WTC11 (cell line): ENCODE results near the gene S100P. TPM values are rescaled to one million over a fixed set of nuclear protein-coding genes. Genes with fewer than 3 reads are reported as not detected.
A peak's percentile ranks its signal among the peaks of the same experiment; 100 is the strongest.

Experiments
- ATAC-seq: fragments of 200-7000 bp; cut with Tn5 transposase; 2 replicates; pipeline ENCODE4 v1.10.0; 2021; ENCODE audit warnings: mild to moderate bottlenecking, moderate library complexity
- CTCF ChIA-PET: fragments of 300-600 bp; sonication (Branson Sonifier 250); formaldehyde crosslinking; loops from one replicate; lab custom pipeline; 2021; ENCODE audit warnings: antibody characterized with exemption; lab: Charles Lee
- POLR2A ChIA-PET: fragments of 350-600 bp; sonication (Branson Sonifier 250); formaldehyde crosslinking; loops from one replicate; lab custom pipeline; 2021; ENCODE audit warnings: antibody characterized with exemption; lab: Charles Lee
- DNase-seq: peaks from one replicate; pipeline ENCODE4 v3.0.0; 2021; ENCODE audit warnings: low spot score
- H3K27ac Mint-ChIP-seq: 2 replicates; pipeline ENCODE4 v1.8.0; 2021; ENCODE audit warnings: mixed read lengths
- H3K27me3 Mint-ChIP-seq: 2 replicates; pipeline ENCODE4 v1.8.0; 2021; ENCODE audit warnings: low read depth, mild to moderate bottlenecking, moderate library complexity, mixed read lengths
- H3K36me3 Mint-ChIP-seq: 2 replicates; pipeline ENCODE4 v1.8.0; 2021; ENCODE audit warnings: mixed read lengths
- H3K4me1 Mint-ChIP-seq: 2 replicates; pipeline ENCODE4 v1.8.0; 2022; ENCODE audit warnings: mixed read lengths
- H3K4me3 Mint-ChIP-seq: 2 replicates; pipeline ENCODE4 v1.8.0; 2021; ENCODE audit warnings: mild to moderate bottlenecking, moderate library complexity, mixed read lengths
- H3K9me3 Mint-ChIP-seq: 2 replicates; pipeline ENCODE4 v1.8.0; 2021; ENCODE audit warnings: mixed read lengths
- ELF4 ChIP-seq: sonication (generic); formaldehyde crosslinking; IDR thresholded peaks from 2 replicates; pipeline ENCODE4 v1.8.1; 2022; ENCODE audit warnings: low read depth, mild to moderate bottlenecking, moderate library complexity, missing genetic modification reagents
- ESRRA ChIP-seq: sonication (generic); formaldehyde crosslinking; IDR thresholded peaks from 2 replicates; pipeline ENCODE4 v1.8.1; 2022; ENCODE audit warnings: mild to moderate bottlenecking, missing genetic modification reagents, borderline replicate concordance
- ETV6 ChIP-seq: sonication (generic); formaldehyde crosslinking; IDR thresholded peaks from 2 replicates; pipeline ENCODE4 v1.8.1; 2022; ENCODE audit warnings: mild to moderate bottlenecking, missing genetic modification reagents
- GABPB1 ChIP-seq: sonication (generic); formaldehyde crosslinking; IDR thresholded peaks from 2 replicates; pipeline ENCODE4 v1.8.1; 2023; ENCODE audit warnings: mild to moderate bottlenecking, missing genetic modification reagents
- NFYB ChIP-seq: sonication (generic); formaldehyde crosslinking; conservative IDR thresholded peaks from 2 replicates; pipeline ENCODE4 v1.8.0; 2022; ENCODE audit warnings: low read depth, missing genetic modification reagents
- OVOL2 ChIP-seq: fragments of 250-450 bp; sonication (Bioruptor Pico); IDR thresholded peaks from 2 replicates; pipeline ENCODE4 v1.9.0; 2021; ENCODE audit warnings: mild to moderate bottlenecking, borderline replicate concordance
- TCF7 ChIP-seq: sonication (generic); formaldehyde crosslinking; IDR thresholded peaks from 2 replicates; pipeline ENCODE4 v1.8.0; 2022; ENCODE audit warnings: mild to moderate bottlenecking, low read depth, missing genetic modification reagents, moderate library complexity
- ZBTB21 ChIP-seq: sonication (generic); formaldehyde crosslinking; IDR thresholded peaks from 2 replicates; pipeline ENCODE4 v1.8.1; 2023; ENCODE audit warnings: mild to moderate bottlenecking, missing genetic modification reagents, borderline replicate concordance
- total RNA-seq: library from RNA; stranded (reverse); gene quantifications from 3 replicates; pipeline ENCODE4 v1.2.3, GENCODE V29; 2021
- TF ChIP-seq, protein P1 (sequence below): sonication (generic); formaldehyde crosslinking; IDR thresholded peaks from 2 replicates; pipeline ENCODE4 v1.8.1; 2023; ENCODE audit warnings: mild to moderate bottlenecking, moderate library complexity, missing genetic modification reagents
- TF ChIP-seq, protein P2 (sequence below): sonication (generic); formaldehyde crosslinking; IDR thresholded peaks from 2 replicates; pipeline ENCODE4 v1.8.0; 2022; ENCODE audit warnings: mild to moderate bottlenecking, missing genetic modification reagents
- TF ChIP-seq, protein P3 (sequence below): fragments of 250-450 bp; sonication (Bioruptor Pico); IDR thresholded peaks from 2 replicates; pipeline ENCODE4 v1.8.0; 2021; ENCODE audit warnings: mild to moderate bottlenecking
- TF ChIP-seq, protein P4 (sequence below): sonication (generic); formaldehyde crosslinking; IDR thresholded peaks from 2 replicates; pipeline ENCODE4 v1.8.1; 2022; ENCODE audit warnings: missing genetic modification reagents, borderline replicate concordance
- TF ChIP-seq, protein P5 (sequence below): sonication (generic); formaldehyde crosslinking; IDR thresholded peaks from 2 replicates; pipeline ENCODE4 v1.8.1; 2022; ENCODE audit warnings: low read depth, missing genetic modification reagents, borderline replicate concordance
- TF ChIP-seq, protein P6 (sequence below): sonication (generic); formaldehyde crosslinking; IDR thresholded peaks from 2 replicates; pipeline ENCODE4 v1.8.1; 2023; ENCODE audit warnings: mild to moderate bottlenecking, missing genetic modification reagents, borderline replicate concordance
- TF ChIP-seq, protein P7 (sequence below): sonication (generic); formaldehyde crosslinking; IDR thresholded peaks from 2 replicates; pipeline ENCODE4 v1.8.0; 2022; ENCODE audit warnings: mild to moderate bottlenecking, missing genetic modification reagents
- TF ChIP-seq, protein P8 (sequence below): fragments of 250-450 bp; sonication (Bioruptor Pico); IDR thresholded peaks from 2 replicates; pipeline ENCODE4 v2.1.2; 2022; ENCODE audit warnings: mild to moderate bottlenecking, moderate library complexity

The S100P gene
- total RNA-seq, 1 experiment from 2014 or later, result not detected

DNA sequence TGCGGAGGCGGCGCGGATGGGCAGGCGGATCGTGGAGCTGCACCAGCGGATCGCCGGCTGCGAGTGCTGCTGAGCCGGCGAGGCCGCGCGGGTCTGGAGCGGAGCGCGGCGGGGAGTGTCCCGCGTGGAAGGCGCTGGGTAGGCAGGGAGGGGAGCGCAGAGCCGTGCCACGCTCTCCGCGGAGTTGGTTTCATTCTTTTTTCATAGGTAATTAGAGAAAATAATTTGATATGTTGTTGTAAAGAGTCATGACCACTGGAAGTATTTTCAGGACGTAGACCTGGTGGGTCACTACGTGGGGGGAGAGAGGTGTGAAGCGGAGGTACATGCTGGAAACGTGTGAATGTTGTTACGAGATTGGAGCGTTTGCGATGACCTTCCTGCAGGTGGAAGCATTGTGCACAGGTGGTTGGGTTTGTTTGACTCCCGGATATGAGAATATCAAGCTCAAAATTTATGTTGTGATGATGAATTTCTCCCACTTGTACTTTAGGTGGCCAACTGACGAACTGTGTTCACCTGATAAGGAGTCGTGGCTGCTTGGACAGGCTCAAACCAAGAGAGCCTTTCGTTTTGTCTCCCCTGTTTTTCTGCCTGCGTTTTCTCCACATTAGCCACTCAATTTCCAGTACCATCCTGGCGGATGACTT, 19.1 kb upstream of the S100P start (continued):
- TF ChIP-seq, protein P1, sequence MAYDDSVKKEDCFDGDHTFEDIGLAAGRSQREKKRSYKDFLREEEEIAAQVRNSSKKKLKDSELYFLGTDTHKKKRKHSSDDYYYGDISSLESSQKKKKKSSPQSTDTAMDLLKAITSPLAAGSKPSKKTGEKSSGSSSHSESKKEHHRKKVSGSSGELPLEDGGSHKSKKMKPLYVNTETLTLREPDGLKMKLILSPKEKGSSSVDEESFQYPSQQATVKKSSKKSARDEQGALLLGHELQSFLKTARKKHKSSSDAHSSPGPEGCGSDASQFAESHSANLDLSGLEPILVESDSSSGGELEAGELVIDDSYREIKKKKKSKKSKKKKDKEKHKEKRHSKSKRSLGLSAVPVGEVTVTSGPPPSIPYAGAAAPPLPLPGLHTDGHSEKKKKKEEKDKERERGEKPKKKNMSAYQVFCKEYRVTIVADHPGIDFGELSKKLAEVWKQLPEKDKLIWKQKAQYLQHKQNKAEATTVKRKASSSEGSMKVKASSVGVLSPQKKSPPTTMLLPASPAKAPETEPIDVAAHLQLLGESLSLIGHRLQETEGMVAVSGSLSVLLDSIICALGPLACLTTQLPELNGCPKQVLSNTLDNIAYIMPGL, result 0 out of 2 replicates have a peak, but pooled peaks have one; percentile 72
- TF ChIP-seq ZBTB21 (CRISPR knock-in tag), result no peak; the same call in 1 of the 2 replicates
- no peak for TF ChIP-seq ESRRA (CRISPR knock-in tag)
- no peak for TF ChIP-seq TCF7
- TF ChIP-seq, protein P2, sequence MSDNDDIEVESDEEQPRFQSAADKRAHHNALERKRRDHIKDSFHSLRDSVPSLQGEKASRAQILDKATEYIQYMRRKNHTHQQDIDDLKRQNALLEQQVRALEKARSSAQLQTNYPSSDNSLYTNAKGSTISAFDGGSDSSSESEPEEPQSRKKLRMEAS (CRISPR knock-in tag), result peak; percentile 79; the same call in 1 of the 2 replicates
- no peak for TF ChIP-seq OVOL2 (CRISPR knock-in tag)
- 0 out of 2 replicates have a peak, but pooled peaks have one; percentile 24 for TF ChIP-seq NFYB (CRISPR knock-in tag)
- no peak for TF ChIP-seq GABPB1 (CRISPR knock-in tag)
- TF ChIP-seq, protein P3, sequence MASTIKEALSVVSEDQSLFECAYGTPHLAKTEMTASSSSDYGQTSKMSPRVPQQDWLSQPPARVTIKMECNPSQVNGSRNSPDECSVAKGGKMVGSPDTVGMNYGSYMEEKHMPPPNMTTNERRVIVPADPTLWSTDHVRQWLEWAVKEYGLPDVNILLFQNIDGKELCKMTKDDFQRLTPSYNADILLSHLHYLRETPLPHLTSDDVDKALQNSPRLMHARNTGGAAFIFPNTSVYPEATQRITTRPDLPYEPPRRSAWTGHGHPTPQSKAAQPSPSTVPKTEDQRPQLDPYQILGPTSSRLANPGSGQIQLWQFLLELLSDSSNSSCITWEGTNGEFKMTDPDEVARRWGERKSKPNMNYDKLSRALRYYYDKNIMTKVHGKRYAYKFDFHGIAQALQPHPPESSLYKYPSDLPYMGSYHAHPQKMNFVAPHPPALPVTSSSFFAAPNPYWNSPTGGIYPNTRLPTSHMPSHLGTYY (CRISPR knock-in tag), result no peak

DNA sequence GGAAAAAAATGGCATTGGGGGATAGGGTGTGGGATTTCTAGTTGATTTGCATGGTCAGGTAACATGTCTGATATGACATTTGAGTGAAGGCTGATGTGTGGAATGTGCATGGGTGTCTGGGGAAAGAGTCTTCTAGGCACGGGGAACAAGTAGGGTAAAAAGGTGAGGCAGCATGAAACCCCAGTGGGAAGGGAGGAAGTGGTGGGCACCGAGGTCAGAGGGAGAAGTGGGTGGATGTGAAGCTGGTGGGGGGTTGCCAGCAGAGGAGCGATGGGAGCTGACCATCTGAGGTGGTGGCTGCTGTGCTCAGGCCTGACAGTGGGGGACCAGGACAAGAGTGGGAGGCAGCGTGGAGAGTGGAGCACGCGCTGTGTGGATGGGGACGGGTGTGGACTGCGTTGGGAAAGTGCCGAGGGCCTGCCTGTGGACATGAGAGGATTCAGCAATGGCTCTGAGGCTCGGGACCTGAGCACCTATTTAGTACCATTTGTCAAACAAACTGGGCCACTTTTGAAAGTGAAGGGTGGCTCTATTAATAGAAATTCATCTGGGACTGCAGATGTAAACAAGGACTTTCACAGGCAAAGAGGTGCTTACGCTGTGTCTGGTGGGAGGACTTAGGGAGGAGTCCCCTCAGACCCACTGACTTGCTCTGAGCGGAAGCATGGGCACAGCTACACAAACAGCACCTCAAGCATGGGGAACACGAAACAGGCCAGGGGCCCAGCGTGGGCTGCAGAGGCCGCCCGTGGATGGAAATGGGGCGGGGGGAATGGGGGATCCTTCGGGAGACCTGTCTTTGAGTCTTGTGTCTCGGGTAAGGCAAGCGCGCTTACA, 16.7 kb upstream of the S100P start:
- Mint-ChIP-seq H3K4me3 (peak overlapping the region; percentile 90), H3K4me1 (peaks cover 31% of the 10 kb centered on the region), H3K27me3 (peaks cover 22% of the 10 kb centered on the region), H3K27ac (peak overlapping the region; percentile 63), H3K9me3 (peaks cover 9% of the 10 kb centered on the region), H3K36me3 (peaks cover 26% of the 10 kb centered on the region)
- DNase-seq (no peak), ATAC-seq (no peak)
- POLR2A ChIA-PET, result no interaction called here
- TF ChIP-seq ZBTB21 (CRISPR knock-in tag), result no peak
- TF ChIP-seq ELF4 (CRISPR knock-in tag), result no peak
- TF ChIP-seq, protein P4, sequence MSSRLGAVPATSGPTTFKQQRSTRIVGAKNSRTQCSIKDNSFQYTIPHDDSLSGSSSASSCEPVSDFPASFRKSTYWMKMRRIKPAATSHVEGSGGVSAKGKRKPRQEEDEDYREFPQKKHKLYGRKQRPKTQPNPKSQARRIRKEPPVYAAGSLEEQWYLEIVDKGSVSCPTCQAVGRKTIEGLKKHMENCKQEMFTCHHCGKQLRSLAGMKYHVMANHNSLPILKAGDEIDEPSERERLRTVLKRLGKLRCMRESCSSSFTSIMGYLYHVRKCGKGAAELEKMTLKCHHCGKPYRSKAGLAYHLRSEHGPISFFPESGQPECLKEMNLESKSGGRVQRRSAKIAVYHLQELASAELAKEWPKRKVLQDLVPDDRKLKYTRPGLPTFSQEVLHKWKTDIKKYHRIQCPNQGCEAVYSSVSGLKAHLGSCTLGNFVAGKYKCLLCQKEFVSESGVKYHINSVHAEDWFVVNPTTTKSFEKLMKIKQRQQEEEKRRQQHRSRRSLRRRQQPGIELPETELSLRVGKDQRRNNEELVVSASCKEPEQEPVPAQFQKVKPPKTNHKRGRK (CRISPR knock-in tag), result no peak
- no peak for TF ChIP-seq ETV6
- TF ChIP-seq, protein P5, sequence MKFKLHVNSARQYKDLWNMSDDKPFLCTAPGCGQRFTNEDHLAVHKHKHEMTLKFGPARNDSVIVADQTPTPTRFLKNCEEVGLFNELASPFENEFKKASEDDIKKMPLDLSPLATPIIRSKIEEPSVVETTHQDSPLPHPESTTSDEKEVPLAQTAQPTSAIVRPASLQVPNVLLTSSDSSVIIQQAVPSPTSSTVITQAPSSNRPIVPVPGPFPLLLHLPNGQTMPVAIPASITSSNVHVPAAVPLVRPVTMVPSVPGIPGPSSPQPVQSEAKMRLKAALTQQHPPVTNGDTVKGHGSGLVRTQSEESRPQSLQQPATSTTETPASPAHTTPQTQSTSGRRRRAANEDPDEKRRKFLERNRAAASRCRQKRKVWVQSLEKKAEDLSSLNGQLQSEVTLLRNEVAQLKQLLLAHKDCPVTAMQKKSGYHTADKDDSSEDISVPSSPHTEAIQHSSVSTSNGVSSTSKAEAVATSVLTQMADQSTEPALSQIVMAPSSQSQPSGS (CRISPR knock-in tag), result no peak
- TF ChIP-seq, protein P6, sequence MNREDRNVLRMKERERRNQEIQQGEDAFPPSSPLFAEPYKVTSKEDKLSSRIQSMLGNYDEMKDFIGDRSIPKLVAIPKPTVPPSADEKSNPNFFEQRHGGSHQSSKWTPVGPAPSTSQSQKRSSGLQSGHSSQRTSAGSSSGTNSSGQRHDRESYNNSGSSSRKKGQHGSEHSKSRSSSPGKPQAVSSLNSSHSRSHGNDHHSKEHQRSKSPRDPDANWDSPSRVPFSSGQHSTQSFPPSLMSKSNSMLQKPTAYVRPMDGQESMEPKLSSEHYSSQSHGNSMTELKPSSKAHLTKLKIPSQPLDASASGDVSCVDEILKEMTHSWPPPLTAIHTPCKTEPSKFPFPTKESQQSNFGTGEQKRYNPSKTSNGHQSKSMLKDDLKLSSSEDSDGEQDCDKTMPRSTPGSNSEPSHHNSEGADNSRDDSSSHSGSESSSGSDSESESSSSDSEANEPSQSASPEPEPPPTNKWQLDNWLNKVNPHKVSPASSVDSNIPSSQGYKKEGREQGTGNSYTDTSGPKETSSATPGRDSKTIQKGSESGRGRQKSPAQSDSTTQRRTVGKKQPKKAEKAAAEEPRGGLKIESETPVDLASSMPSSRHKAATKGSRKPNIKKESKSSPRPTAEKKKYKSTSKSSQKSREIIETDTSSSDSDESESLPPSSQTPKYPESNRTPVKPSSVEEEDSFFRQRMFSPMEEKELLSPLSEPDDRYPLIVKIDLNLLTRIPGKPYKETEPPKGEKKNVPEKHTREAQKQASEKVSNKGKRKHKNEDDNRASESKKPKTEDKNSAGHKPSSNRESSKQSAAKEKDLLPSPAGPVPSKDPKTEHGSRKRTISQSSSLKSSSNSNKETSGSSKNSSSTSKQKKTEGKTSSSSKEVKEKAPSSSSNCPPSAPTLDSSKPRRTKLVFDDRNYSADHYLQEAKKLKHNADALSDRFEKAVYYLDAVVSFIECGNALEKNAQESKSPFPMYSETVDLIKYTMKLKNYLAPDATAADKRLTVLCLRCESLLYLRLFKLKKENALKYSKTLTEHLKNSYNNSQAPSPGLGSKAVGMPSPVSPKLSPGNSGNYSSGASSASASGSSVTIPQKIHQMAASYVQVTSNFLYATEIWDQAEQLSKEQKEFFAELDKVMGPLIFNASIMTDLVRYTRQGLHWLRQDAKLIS (CRISPR knock-in tag), result no peak
- TF ChIP-seq, protein P7, sequence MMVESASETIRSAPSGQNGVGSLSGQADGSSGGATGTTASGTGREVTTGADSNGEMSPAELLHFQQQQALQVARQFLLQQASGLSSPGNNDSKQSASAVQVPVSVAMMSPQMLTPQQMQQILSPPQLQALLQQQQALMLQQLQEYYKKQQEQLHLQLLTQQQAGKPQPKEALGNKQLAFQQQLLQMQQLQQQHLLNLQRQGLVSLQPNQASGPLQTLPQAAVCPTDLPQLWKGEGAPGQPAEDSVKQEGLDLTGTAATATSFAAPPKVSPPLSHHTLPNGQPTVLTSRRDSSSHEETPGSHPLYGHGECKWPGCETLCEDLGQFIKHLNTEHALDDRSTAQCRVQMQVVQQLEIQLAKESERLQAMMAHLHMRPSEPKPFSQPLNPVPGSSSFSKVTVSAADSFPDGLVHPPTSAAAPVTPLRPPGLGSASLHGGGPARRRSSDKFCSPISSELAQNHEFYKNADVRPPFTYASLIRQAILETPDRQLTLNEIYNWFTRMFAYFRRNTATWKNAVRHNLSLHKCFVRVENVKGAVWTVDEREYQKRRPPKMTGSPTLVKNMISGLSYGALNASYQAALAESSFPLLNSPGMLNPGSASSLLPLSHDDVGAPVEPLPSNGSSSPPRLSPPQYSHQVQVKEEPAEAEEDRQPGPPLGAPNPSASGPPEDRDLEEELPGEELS (CRISPR knock-in tag), result no peak
- TF ChIP-seq, protein P8, sequence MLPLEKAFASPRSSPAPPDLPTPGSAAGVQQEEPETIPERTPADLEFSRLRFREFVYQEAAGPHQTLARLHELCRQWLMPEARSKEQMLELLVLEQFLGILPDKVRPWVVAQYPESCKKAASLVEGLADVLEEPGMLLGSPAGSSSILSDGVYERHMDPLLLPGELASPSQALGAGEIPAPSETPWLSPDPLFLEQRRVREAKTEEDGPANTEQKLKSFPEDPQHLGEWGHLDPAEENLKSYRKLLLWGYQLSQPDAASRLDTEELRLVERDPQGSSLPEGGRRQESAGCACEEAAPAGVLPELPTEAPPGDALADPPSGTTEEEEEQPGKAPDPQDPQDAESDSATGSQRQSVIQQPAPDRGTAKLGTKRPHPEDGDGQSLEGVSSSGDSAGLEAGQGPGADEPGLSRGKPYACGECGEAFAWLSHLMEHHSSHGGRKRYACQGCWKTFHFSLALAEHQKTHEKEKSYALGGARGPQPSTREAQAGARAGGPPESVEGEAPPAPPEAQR (CRISPR knock-in tag), result no peak
- CTCF ChIA-PET, result interaction anchor here (1.0 to 2.3 kb wide), 3 partner anchors 14 to 25 kb away, joined by 3 to 13 read pairs (median 5); no protein-coding TSS in a partner anchor
